Stomach (tissue), 9 donors: ENCODE results near the gene UGT1A1. TPM values are rescaled to one million over a fixed set of nuclear protein-coding genes. Genes with fewer than 3 reads are reported as not detected.

ENCODE experiments used
- DNase-seq, 2 donors: peaks; one replicate each; pipeline versions ENCODE4 v3.0.0 to v3.0.0-alpha.2; 2013 to 2019
- H3K27ac ChIP-seq, 5 donors: fragments of 200-600 bp in 4 of 5; sonication (generic) in 4 of 5; one replicate each; pipeline ENCODE4 v1.5.1; 2013 to 2019; ENCODE audit warnings: mild to moderate bottlenecking in 1 of 5, moderate library complexity in 1 of 5
- H3K27me3 ChIP-seq, 3 donors: fragments of 200-600 bp; sonication (generic); one replicate each; pipeline ENCODE4 v1.5.1; 2017 to 2019; ENCODE audit warnings: mixed run types in 1 of 3
- H3K36me3 ChIP-seq, 4 donors: fragments of 200-600 bp; sonication (generic); 1 replicate in 3 of 4; 2 replicates in 1 of 4; pipeline ENCODE4 v1.5.1; 2016 to 2019
- H3K4me1 ChIP-seq, 4 donors: fragments of 200-600 bp; sonication (generic); one replicate each; pipeline ENCODE4 v1.5.1; 2016 to 2019
- H3K4me3 ChIP-seq, 4 donors: fragments of 200-600 bp; sonication (generic) in 3 of 4; one replicate each; pipeline ENCODE4 v1.5.1; 2016 to 2019; ENCODE audit warnings: mild to moderate bottlenecking in 1 of 4
- H3K9me3 ChIP-seq, 4 donors: fragments of 200-600 bp; sonication (generic); one replicate each; pipeline ENCODE4 v1.5.1; 2016 to 2019
- CTCF ChIP-seq, 7 experiments: fragments of 450-650 bp in 4 of 7; fragments of 200-600 bp in 3 of 7; sonication (generic) in 3 of 7; IDR thresholded peaks; one replicate each; pipeline ENCODE4 v1.5.1; 2016 to 2019; ENCODE audit warnings: antibody characterized with exemption in 7 of 7, control low read depth in 2 of 7, mild to moderate bottlenecking in 1 of 7
- EP300 ChIP-seq: sonication (generic); formaldehyde crosslinking; IDR thresholded peaks from one replicate; pipeline ENCODE4 v1.6.1; 2017; ENCODE audit warnings: antibody characterized with exemption
- POLR2A ChIP-seq, 4 donors: fragments of 450-650 bp; IDR thresholded peaks; one replicate each; pipeline ENCODE4 v1.6.1; 2016; ENCODE audit warnings: antibody characterized with exemption in 4 of 4, control low read depth in 2 of 4, mild to moderate bottlenecking in 1 of 4, moderate library complexity in 1 of 4
- POLR2AphosphoS5 ChIP-seq, 3 donors: sonication (generic); formaldehyde crosslinking; IDR thresholded peaks; one replicate each; pipeline ENCODE4 v1.6.1; 2016; ENCODE audit warnings: antibody characterized with exemption in 3 of 3
- WGBS, 5 donors: extraction: QIAGEN DNeasy Blood & Tissue Kit in 3 of 5; methylation state at CpG; one replicate each; pipeline versions ENCODE4 v1.1.5 to v1.1.7; 2013 to 2018; 5-methylcytosine and 5-hydroxymethylcytosine counted together
- intact Hi-C: fragments of 100-400 bp; cut with DNase I; formaldehyde crosslinking; loops from one replicate; pipeline ENCODE4 v1.15.1; 2023; ENCODE audit warnings: low total_unique reads
- polyA plus RNA-seq, 3 donors: library from polyadenylated mRNA; stranded (reverse); fragments of 200-250 nt; gene quantifications; one replicate each; pipeline ENCODE4 v1.2.3, GENCODE V29; 2013
- total RNA-seq, 5 donors: library from RNA; depleted of rRNA; stranded (reverse); fragments of >200 nt; gene quantifications; one replicate each; pipeline versions ENCODE4 v1.1.0 to v1.2.3, GENCODE V29; 2014 to 2016
- donor health status: healthy with polysubstance abuse.
- donor health status: Bipolar disorder and iron deficiency.
- donor health status: healthy.

UGT1A1 gene
- total and polyA plus RNA-seq, 8 donors: 0.43 to 73.0 (median 0.89) TPM; not detected in 3

- WGBS, 5 donors: 87 to 94% (median 91%) methylated on average over 2 of the region's 2 CpGs
- intact Hi-C loops: no loop called here
- H3K4me3 ChIP-seq: no peak within 1 kb of the TSS
- H3K27me3 ChIP-seq: no peaks in the 10 kb centered on the region
- DNase-seq: no peak
- H3K27ac ChIP-seq: no peak within 1 kb of the TSS
- H3K36me3 ChIP-seq: no peaks in the 10 kb centered on the region
- H3K9me3 ChIP-seq: peaks cover 3 to 20% (median 10%) of the 10 kb centered on the region in 4 donors
- no peaks in the 10 kb centered on the region for H3K4me1 ChIP-seq
- TF ChIP-seq CTCF (IDR thresholded peaks at IDR 0.05): no peak
Observed at GRCh38 chr2:233778030-233778429, 18.0 kb downstream of the UGT1A1 start, which contains the start of gene MROH2A. MROH2A (plus strand) TSS chr2:233778330; CDS start chr2:233779359, 1,029 bp downstream.

GRCh38 chr2:233779722-233780121 is 19.7 kb downstream of the UGT1A1 start:
- TF ChIP-seq POLR2A (IDR thresholded peaks at IDR 0.05) (no peak), EP300 (no peak), POLR2AphosphoS5 (IDR thresholded peaks at IDR 0.05) (no peak), CTCF (IDR thresholded peaks at IDR 0.05) (no peak)
- H3K36me3 ChIP-seq: no peaks in the 10 kb centered on the region
- H3K4me3 ChIP-seq: no peak overlapping the region

GRCh38 chr2:233780771-233781170 is 20.7 kb downstream of the UGT1A1 start:
- no peak overlapping the region for H3K27ac ChIP-seq
- H3K4me1 ChIP-seq: no peaks in the 10 kb centered on the region
- H3K36me3 ChIP-seq: no peaks in the 10 kb centered on the region
- intact Hi-C loops: no loop called here
- no peak overlapping the region for H3K4me3 ChIP-seq
- no peak for DNase-seq
- H3K9me3 ChIP-seq: peaks cover 0 to 11% (median 4%) of the 10 kb centered on the region in 4 donors
- TF ChIP-seq POLR2AphosphoS5 (IDR thresholded peaks at IDR 0.05) (no peak), EP300 (no peak), POLR2A (IDR thresholded peaks at IDR 0.05) (no peak), CTCF (IDR thresholded peaks at IDR 0.05) (no peak)
- H3K27me3 ChIP-seq: no peaks in the 10 kb centered on the region
- WGBS, 5 donors: 87 to 92% (median 90%) methylated on average over 4 of the region's 4 CpGs

More at GRCh38 chr2:233779722-233780121, 19.7 kb downstream of the UGT1A1 start:
- Histone ChIP-seq H3K27me3 (no peaks in the 10 kb centered on the region), H3K9me3 (peaks cover 3 to 20% (median 10%) of the 10 kb centered on the region in 4 donors), H3K4me1 (no peaks in the 10 kb centered on the region), H3K27ac (no peak overlapping the region)
- 84 to 94% (median 91%) methylated on average over 4 of the region's 4 CpGs for whole genome bisulfite sequencing, 5 donors
- no peak for DNase-seq
- intact Hi-C loops: no loop called here

- Histone ChIP-seq H3K4me1 (no peaks in the 10 kb centered on the region), H3K4me3 (no peak overlapping the region), H3K36me3 (no peaks in the 10 kb centered on the region), H3K9me3 (no peaks in the 10 kb centered on the region), H3K27ac (no peak overlapping the region), H3K27me3 (no peaks in the 10 kb centered on the region)
- 92 to 97% (median 95%) methylated on average over 4 to 7 of the region's 7 CpGs for WGBS, 5 donors
- peak in 1 of 2 donors; percentile 9 for DNase-seq
- no peak for TF ChIP-seq EP300
- TF ChIP-seq CTCF (IDR thresholded peaks at IDR 0.05): no peak
- no peak for TF ChIP-seq POLR2A (IDR thresholded peaks at IDR 0.05)
- no peak for TF ChIP-seq POLR2AphosphoS5 (IDR thresholded peaks at IDR 0.05)
- intact Hi-C loops: no loop called here
Observed at GRCh38 chr2:233789554-233789953, 29.5 kb downstream of the UGT1A1 start.
